Lung (tissue), 12 donors: ENCODE results near the gene TCFL5. TPM values are rescaled to one million over a fixed set of nuclear protein-coding genes. Genes with fewer than 3 reads are reported as not detected.

Experiments
- ATAC-seq: fragments of 200-7000 bp; cut with Tn5 transposase; one replicate; pipeline ENCODE4 v1.9.1; 2020; ENCODE audit warnings: moderate number of reproducible peaks; ENCODE audit not compliant: insufficient read depth, low FRiP score
- DNase-seq, 3 donors: peaks; one replicate each; pipeline ENCODE4 v3.0.0-alpha.2; 2013 to 2017
- H3K27ac ChIP-seq, 2 donors: one replicate each; pipeline ENCODE4 v1.5.1; 2013; ENCODE audit warnings: mild to moderate bottlenecking in 2 of 2, moderate library complexity in 2 of 2, control low read depth in 1 of 2, inconsistent platforms in 1 of 2, low read depth in 1 of 2, low read length in 1 of 2
- H3K27me3 ChIP-seq, 3 donors: one replicate each; pipeline ENCODE4 v1.5.1; 2013; ENCODE audit warnings: low read length in 2 of 3; ENCODE audit not compliant: control insufficient read depth in 3 of 3, insufficient read depth in 3 of 3
- H3K36me3 ChIP-seq, 4 donors: one replicate each; pipeline ENCODE4 v1.5.1; 2013; ENCODE audit warnings: low read length in 4 of 4, mild to moderate bottlenecking in 1 of 4, moderate library complexity in 1 of 4; ENCODE audit not compliant: control insufficient read depth in 4 of 4, insufficient read depth in 4 of 4
- H3K4me1 ChIP-seq, 5 donors: one replicate each; pipeline ENCODE4 v1.5.1; 2013; ENCODE audit warnings: low read length in 5 of 5, mild to moderate bottlenecking in 2 of 5, moderate library complexity in 1 of 5; ENCODE audit not compliant: control insufficient read depth in 5 of 5, insufficient read depth in 5 of 5
- H3K4me3 ChIP-seq: one replicate; pipeline ENCODE4 v1.5.1; 2013; ENCODE audit warnings: mild to moderate bottlenecking, control low read depth, moderate library complexity
- H3K9ac ChIP-seq, 2 donors: one replicate each; pipeline ENCODE4 v1.5.1; 2013; ENCODE audit warnings: low read length in 2 of 2, control low read depth in 1 of 2; ENCODE audit not compliant: insufficient read depth in 1 of 2
- H3K9me3 ChIP-seq, 4 donors: one replicate each; pipeline ENCODE4 v1.5.1; 2013; ENCODE audit warnings: low read length in 3 of 4, mild to moderate bottlenecking in 1 of 4, moderate library complexity in 1 of 4; ENCODE audit not compliant: control insufficient read depth in 4 of 4, insufficient read depth in 3 of 4
- WGBS, 2 donors: extraction: QIAGEN DNeasy Blood & Tissue Kit; methylation state at CpG; one replicate each; pipeline ENCODE4 v1.1.7; 2013; 5-methylcytosine and 5-hydroxymethylcytosine counted together
- polyA plus RNA-seq, 2 donors: library from polyadenylated mRNA; stranded (reverse); fragments of 200-250 nt; gene quantifications; one replicate each; pipeline ENCODE4 v1.2.1, GENCODE V29; 2013
- total RNA-seq, 2 donors: library from RNA; depleted of rRNA in 1 of 2; stranded (reverse); fragments of >200 nt in 1 of 2; gene quantifications; one replicate each; pipeline ENCODE4 v1.2.1, GENCODE V29; 2014 to 2021
- TF ChIP-seq, protein P1 (sequence below): IDR thresholded peaks from 2 replicates; pipeline ENCODE4 v1.5.1; 2012; ENCODE audit warnings: mild to moderate bottlenecking; ENCODE audit errors: control extremely low read depth, extremely low read depth
- donor health status: control.
- donor health status: control.
- donor health status: Bipolar disorder and iron deficiency.
- donor health status: healthy.
- donor health status: DM: yes; HTN: yes; CAD: no.

TCFL5 gene
- total and polyA plus RNA-seq, 4 donors, result 3.8 to 8.6 (median 6.1) TPM

DNA sequence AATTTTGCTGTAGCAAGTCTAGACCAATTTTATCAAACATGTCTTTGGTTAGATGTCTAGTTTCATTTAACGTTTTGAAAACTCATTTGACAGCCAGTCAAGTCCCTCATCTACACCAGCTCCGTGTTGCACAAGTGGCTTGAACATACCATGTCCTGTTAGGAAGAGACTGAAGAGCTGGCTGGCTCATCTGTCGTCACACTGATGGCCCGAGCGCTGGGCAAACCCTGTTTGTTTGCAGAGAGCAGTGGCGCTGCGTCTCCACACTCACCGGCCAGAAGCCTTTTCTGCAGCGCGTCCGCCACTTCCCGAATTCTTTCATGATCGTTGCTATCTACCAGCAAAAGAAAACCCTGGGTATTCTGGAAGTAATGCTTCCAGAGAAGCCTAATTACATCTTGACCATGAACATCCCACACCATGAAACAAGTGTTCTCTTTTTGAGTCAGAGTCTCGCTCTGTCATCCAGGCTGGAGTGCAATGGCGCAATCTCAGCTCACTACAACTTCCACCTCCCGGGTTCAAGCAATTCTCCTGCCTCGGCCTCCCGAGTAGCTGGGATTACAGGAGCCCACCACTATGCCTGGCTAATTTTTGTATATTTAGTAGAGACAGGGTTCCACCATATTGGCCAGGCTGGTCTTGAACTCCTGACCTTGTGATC lies 10.7 kb upstream of the TCFL5 start:
- Histone ChIP-seq H3K36me3 (no peaks in the 10 kb centered on the region), H3K4me3 (no peak overlapping the region), H3K27me3 (no peaks in the 10 kb centered on the region), H3K27ac (no peak overlapping the region), H3K9ac (no peak overlapping the region), H3K9me3 (peaks cover 0 to 1% (median 0%) of the 10 kb centered on the region in 4 donors), H3K4me1 (peaks cover 0 to 19% (median 12%) of the 10 kb centered on the region in 5 donors)
- WGBS, 2 donors, result 68 to 74% methylated on average over 18 of the region's 18 CpGs
- no peak for ATAC-seq
- TF ChIP-seq, protein P1, sequence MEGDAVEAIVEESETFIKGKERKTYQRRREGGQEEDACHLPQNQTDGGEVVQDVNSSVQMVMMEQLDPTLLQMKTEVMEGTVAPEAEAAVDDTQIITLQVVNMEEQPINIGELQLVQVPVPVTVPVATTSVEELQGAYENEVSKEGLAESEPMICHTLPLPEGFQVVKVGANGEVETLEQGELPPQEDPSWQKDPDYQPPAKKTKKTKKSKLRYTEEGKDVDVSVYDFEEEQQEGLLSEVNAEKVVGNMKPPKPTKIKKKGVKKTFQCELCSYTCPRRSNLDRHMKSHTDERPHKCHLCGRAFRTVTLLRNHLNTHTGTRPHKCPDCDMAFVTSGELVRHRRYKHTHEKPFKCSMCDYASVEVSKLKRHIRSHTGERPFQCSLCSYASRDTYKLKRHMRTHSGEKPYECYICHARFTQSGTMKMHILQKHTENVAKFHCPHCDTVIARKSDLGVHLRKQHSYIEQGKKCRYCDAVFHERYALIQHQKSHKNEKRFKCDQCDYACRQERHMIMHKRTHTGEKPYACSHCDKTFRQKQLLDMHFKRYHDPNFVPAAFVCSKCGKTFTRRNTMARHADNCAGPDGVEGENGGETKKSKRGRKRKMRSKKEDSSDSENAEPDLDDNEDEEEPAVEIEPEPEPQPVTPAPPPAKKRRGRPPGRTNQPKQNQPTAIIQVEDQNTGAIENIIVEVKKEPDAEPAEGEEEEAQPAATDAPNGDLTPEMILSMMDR, result no peak
- DNase-seq, result no peak

DNA sequence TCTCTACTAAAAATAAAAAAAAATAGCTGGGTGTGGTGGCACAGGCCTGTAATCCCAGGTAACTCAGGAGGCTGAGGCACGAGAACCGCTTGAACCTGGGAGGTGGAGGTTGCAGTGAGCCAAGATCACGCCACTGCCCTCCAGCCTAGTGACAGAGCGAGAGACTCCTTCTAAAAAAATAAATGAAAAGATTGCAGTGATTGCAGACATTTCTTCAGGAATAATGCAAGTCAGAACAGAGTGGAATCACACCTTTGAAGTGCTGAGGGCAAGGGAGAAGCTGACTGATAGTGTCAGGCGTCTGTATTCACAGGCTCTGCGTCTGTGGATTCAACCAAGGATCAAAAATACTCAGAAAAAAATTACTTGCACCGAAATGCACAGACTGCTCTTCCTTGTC lies 2.6 kb upstream of the TCFL5 start:
- Histone ChIP-seq H3K27ac (no peak overlapping the region), H3K4me3 (no peak overlapping the region), H3K4me1 (peaks cover 0 to 10% (median 6%) of the 10 kb centered on the region in 5 donors), H3K9me3 (no peaks in the 10 kb centered on the region), H3K36me3 (no peaks in the 10 kb centered on the region), H3K27me3 (no peaks in the 10 kb centered on the region), H3K9ac (no peak overlapping the region)
- TF ChIP-seq, protein P1, result no peak
- no peak for ATAC-seq
- DNase-seq, result no peak
- 96% methylated on average over 7 of the region's 7 CpGs for WGBS, 2 donors

DNA sequence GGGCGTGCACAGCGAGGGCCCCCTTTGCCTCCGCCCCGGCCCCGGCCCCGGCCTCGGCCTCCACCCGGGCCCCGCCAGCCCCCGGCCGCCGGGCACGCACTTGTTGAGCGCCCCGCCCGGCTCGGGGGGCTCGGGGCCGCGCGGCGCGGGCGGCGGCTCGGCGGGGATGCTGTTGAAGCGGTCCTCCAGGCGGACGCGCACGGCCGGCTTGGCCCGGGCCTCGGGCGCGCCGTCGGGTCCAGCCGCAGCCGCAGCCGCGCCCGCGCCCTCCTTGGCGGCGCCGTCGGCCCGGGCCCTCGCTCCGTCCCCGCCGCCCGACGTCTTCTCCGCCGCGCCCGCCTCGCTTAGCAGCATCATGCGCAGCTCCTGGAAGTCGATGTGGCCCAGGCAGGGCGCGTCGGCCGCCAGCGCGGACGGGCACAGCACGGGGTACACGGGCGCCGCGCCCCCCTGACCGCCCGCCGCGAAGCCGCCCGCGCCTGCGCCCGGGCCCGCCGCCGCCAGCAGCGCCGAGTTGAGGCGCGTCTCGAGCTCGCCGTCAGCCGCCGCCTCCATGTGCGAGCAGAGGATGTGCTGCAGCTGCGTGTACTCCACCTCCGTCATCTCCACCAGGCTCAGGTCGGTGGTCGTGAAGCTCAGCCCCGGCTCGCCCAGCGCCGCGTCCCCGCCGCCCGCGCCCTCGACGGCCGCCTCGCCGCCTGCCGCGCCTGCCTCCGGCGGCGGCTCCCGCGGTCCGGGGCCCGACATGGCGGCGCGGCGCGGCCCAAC lies 514 bp downstream of the TCFL5 start:
- WGBS, 2 donors, result 1% methylated on average over 70 to 129 of the region's 129 CpGs
- DNase-seq, result peak in 2 of 3 donors; percentile 34 to 40
- H3K27me3 ChIP-seq, result no peaks in the 10 kb centered on the region
- peak overlapping the region; percentile 71 for H3K4me3 ChIP-seq
- H3K4me1 ChIP-seq, result peaks cover 0 to 11% (median 6%) of the 10 kb centered on the region in 5 donors
- peaks cover 0 to 9% (median 5%) of the 10 kb centered on the region in 4 donors for H3K36me3 ChIP-seq
- no peak overlapping the region for H3K9ac ChIP-seq
- TF ChIP-seq, protein P1, result no peak
- no peak for ATAC-seq
- H3K9me3 ChIP-seq, result peaks cover 0 to 2% (median 0%) of the 10 kb centered on the region in 4 donors
- peak overlapping the region in 1 of 2 donors; percentile 56 for H3K27ac ChIP-seq
